CD4-positive, alpha-beta T cell treated with Interleukin-2 at 100 ng/mL for 4 hours (primary cell): ENCODE data around the gene POLRMT.
"Not testable (repeated sequence)": the region's sequence is repeated elsewhere in the genome, so short reads cannot be mapped to it uniquely, and the experiment has no call there.

Experiments
- DNase-seq: peaks from one replicate; pipeline ENCODE4 v3.0.0-alpha.2; 2020; ENCODE audit warnings: low spot score

The POLRMT gene

DNA sequence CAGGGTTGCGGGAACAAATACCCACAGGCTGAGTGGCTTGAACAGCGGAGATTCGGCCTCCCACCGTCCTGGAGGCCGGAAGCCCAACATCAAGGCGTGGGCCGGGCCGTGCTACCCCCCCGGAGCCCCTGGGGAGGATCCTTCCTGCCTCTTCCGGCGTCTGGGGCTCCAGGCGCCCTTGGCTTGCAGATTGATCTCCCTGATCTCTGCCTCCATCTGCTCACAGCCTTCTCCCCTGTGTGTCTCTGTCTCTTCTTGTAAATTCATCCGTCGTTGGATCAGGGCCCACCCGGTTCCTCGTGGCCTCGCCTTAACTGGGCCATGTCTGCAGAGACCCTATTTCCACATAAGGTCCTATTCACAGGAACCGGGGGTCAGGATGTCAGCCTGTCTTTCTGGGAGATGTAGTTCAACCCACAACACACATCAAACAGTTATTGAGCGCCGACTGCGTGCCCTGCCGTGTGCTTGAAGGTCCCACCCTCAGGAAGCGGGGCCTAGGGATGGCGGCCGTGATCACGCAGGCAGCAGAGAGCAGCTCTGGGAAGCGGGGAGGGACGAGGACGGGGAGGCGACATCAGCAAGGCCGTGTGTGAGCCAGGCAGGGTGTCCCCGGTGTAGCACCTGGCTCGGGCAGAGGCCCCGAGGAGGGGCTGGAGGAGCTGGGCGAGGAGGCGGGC lies 22.4 kb downstream of the POLRMT start:
- peak; percentile 60 for DNase-seq

DNA sequence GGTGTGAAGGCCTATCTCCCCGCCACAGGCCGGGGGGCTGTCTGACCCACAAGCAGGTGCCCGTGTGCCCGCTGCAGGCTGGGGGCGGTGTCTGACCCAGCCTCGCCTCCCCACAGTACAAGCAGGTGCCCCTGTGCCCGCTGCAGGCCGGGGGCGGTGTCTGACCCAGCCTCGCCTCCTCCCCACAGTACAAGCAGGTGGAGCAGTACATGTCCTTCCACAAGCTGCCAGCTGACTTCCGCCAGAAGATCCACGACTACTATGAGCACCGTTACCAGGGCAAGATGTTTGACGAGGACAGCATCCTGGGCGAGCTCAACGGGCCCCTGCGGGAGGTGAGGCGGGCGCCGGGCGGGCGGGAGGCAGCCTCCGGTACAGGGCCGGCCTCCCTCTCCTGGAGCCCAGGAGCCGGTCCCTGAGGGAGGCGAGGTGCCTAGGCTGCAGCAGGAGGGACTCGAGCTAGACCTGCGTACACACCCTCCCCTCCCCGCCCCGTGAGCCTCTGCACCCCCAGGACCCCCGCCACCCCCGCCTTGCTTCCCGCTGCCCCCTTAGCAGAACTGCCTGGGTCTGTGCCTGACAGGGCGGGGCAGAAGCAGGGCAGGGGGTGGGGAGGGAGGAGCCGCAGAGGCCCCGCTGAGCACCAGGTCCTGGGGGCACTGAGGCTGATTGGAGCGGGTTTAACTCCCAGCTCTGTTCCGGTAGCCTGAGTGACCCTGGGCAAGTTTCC lies 23.1 kb downstream of the POLRMT start:
- peak; percentile 49 for DNase-seq

DNA sequence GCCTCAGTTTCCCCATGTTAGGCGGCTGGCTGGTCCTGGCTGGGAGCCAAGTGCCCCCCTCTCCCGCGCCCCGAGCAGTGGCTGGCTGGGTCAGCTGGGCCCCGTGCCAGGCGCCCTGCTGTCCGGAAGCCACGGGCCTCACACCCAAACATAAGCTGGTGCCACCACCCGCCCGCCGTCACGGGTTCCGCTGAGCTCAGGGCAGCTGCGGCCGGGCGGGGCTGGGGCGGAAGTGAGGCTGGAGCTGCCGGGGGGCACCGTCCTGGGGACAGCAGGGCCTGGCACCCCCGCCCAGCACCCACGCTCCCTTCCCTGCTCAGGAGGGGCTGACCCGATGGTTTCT lies 24.4 kb downstream of the POLRMT start:
- no peak for DNase-seq

DNA sequence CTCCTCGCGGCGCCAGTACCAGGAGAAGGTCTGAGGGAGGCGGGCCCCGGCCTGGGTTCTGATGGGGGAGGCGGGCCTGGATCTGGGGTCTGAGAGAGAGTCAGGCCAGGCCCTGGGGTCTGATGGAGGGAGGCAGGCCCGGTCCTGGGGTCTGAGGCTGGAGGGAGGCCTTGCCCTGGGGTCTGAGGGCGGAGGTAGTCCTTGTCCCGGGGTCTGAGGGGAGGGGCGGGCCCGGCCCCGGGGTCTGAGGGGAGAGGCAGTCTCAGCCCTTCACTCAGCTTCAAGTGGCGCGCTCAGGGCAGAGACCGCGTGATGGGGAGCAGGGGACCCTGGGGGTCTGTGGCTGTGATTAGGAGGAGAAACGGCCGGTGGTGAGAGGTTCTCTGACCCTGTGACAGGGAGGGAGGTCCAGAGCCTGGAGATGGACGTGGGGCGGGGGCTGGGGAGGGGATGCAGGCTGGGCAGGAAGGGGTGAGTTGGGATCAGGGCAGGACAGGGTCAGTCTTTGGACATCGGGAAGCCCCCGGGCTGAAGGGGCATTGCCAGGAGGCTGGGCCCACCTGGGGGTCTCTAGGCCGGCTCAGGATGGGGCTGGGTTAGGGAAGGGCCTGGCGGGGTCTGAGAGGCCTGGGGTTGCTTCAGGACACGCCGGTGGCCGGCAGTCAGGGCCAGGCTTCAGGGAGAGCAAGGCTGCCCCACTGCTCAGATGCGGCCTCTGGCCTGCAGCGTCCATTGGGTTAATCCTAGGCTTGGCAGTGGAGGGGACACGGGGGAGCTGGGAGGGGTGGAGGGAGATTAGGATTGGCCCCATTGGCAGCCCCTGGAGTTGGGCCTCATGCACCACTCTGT lies 25.0 kb downstream of the POLRMT start:
- DNase-seq, result no peak

DNA sequence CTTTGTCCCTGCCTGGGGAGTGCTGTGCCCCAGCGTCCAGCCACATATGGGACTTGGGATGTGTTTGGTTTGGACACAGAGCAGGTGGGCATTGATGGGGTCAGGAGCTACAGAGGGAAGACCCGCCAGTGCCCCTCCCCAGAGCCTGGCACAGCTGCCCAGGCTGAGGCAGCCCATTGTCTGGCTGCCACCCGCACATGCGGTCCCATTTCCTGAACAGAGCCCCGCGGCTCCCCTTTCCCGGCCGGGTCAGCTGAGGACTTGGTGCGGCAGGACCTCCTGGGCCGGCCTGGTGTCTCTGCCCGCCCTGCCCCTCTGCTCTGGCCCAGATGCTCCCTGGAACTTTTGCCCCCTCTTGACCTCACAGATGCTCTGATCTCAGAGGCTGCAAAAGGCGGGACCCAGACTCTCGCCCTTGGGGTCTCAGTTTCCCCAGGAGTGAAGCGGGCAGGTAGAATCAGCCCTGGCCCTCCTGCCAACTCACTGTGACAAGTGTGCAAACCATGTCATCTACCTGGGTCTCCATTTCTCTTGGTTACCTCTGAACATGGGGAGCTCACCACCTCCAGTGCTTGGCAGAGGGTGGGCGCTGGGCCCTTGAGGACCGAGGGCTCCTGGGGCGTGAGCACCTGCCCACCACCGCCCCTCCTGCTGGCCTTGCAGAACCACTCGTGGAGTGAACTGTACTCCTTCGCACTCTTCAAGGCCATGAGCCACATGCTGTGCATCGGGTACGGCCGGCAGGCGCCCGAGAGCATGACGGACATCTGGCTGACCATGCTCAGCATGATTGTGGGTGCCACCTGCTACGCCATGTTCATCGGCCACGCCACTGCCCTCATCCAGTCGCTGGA lies 25.8 kb downstream of the POLRMT start:
- DNase-seq, result no peak

DNA sequence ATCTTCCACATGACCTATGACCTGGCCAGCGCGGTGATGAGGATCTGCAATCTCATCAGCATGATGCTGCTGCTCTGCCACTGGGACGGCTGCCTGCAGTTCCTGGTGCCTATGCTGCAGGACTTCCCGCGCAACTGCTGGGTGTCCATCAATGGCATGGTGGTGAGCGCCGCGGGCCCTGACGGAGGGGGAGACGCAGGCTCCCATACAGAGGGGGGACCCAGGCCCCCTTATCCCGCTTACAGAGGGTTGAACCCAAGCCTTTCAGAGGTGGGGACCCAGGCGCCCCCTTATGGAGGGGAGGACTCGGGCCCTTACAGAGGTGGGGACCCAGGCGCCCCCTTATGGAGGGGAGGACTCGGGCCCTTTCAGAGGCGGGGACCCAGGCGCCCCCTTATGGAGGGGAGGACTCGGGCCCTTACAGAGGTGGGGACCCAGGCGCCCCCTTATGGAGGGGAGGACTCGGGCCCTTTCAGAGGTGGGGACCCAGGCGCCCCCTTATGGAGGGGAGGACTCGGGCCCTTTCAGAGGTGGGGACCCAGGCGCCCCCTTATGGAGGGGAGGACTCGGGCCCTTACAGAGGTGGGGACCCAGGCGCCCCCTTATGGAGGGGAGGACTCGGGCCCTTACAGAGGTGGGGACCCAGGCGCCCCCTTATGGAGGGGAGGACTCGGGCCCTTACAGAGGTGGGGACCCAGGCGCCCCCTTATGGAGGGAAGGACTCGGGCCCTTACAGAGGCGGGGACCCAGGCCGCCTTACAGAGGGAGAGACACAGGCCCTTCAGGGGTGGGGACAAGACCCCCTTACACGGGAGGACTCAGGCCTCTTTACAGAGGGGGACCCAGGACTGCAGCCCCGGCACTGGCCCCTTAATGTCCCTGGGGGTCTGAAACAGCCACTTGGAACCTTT lies 28.0 kb downstream of the POLRMT start:
- DNase-seq, result peak; percentile 9

DNA sequence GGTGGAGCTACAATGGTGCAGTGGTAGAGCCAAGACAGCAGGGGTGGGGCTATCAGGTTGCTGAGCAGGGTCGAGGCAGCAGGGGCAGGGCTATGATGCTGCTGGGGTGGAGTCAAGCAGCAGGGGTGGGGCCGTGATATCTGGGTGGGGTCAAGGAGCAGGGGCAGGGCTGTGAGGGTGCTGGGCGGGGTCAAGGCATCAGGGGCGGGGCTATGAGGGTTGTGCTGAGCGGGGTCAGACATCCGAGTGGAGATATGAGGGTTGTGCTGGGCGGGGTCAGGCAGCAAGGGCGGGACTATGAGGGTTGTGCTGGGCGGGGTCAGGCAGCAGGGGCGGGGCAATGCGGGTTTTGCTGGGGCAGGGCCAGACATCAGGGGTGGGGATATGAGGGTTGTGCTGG lies 29.0 kb downstream of the POLRMT start:
- peak; percentile 1 for DNase-seq

DNA sequence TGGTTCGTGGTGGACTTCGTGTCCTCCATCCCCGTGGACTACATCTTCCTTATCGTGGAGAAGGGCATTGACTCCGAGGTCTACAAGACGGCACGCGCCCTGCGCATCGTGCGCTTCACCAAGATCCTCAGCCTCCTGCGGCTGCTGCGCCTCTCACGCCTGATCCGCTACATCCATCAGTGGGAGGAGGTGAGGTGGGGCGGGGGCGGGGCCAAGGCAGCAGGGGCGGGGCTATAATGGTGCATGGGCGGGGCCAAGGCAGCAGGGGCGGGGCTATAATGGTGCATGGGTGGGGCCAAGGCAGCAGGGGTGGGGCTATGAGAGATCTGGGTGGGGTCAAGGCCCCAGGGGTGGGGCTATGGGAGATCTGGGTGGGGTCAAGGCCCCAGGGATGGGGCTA lies 29.6 kb downstream of the POLRMT start:
- not testable (repeated sequence) for DNase-seq

DNA sequence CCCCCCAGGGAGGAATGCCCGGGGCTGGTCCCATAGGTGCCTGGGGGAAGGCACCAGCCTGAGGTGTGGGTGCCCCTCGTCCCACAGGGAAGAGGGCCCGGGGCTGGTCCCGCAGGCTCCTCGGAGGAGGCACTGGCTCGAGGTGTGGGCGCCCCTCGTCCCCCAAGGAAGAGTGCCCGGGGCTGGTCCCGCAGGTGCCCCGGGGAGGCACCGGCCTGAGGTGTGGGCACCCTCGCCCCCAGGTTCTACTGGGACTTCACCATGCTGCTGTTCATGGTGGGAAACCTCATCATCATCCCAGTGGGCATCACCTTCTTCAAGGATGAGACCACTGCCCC lies 30.1 kb downstream of the POLRMT start:
- not testable (repeated sequence) for DNase-seq

DNA sequence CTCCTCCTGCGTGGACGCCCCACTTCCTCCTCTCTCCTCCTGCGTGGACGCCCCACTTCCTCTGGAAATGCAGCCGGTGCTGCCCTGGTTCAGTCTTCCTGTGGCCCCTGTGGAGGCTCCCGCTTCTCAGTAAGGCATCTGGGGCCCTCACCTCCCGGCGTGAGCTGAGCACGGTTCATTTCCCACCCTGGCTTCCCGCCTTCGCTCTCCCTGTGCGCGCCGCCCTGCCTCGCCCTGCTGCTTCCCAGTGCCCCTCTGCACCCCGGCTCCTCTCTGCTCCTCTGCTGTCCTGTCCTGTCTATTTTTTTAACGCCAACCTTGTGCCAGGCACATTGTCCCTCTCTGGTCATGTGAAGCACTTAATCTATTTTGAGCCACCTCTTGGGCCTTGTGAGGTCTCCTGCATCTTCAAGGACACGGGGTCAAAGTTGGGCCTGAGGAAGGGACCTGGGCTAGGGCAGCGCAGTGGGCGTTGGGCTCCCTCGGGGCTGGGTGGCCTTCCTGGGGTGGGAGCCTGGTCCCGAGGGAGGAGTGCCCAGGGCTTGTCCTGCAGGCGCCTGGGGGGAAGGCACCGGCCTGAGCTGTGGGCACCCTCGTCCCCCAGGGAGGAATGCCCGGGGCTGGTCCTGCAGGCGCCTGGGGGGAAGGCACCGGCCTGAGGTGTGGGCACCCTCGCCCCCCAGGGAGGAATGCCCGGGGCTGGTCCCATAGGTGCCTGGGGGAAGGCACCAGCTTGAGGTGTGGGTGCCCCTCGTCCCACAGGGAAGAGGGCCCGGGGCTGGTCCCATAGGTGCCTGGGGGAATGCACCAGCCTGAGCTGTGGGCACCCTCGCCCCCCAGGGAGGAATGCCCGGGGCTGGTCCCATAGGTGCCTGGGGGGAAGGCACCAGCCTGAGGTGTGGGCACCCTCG lies 30.7 kb downstream of the POLRMT start:
- DNase-seq, result no peak

DNA sequence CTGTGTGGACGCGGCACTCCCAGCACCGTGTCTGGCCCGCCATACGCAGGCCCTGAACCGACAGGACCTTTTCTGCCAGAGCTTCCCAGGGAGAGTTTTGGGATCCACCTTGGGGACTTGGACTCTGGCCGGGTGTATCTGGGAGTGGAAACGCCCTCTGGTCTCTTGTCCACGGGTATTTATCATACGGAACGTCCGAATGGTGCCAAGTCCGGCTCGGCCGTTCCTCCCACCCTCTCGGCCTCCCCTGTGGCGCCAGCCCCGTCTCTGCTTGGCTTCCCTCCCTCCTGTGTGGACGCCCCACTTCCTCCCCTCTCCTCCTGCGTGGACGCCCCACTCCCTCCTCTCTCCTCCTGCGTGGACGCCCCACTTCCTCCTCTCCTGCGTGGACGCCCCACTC lies 31.5 kb downstream of the POLRMT start:
- DNase-seq, result no peak

DNA sequence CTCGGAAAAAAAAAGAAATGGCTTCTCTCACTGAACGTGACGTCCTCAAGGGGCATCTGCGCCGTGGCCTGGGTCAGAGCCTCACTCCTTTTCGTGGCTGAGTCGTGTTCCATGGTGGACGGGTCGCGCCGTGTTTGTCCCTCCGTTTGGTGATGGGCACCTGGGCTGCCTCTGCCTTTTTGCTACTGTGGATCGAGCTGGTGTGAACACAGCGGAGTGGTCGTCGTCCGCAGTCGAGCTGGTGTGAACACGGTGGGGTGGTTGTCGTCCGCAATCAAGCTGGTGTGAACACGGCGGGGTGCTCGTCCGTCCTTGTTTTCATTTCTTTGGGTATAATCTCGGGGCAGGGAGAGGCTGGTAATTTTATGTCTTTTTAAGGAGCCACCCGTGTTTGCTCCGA lies 32.0 kb downstream of the POLRMT start:
- DNase-seq, result no peak

DNA sequence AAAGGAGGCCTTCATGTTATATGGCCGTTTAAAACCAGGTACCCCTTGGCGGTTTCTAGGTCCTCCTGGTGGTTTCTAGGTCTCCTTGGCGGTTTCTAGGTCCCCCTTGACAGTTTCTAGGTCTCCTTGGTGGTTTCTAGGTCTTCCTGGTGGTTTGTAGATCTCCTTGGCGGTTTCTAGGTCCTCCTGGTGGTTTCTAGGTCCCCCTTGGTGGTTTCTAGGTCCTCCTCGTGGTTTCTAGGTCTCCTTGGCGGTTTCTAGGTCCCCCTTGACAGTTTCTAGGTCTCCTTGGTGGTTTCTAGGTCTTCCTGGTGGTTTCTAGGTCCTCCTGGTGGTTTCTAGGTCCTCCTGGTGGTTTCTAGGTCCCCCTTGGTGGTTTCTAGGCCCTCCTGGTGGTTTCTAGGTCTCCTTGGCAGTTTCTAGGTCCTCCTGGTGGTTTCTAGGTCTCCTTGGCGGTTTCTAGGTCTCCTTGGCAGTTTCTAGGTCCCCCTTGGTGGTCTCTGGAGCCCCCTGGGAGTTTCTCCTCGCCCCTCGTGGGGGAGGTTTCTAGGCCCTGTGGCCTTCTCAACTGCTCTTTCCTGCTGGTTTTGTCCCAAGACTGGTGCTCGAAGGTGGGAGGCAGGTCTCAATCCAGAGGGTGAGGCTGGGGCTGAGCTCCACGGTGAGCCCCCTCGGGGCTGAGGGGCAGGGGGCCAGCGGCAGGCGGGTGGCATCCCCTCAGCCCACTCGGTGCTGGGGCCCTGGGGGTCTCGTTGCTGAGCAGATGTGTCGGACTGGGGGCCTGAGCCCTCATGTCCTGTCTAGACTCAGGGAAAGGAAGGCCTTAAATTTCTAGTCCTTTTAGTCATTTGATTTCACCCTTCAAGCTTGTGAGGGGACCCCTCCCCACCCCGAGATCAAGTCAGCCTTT lies 35.7 kb downstream of the POLRMT start:
- DNase-seq, result no peak

DNA sequence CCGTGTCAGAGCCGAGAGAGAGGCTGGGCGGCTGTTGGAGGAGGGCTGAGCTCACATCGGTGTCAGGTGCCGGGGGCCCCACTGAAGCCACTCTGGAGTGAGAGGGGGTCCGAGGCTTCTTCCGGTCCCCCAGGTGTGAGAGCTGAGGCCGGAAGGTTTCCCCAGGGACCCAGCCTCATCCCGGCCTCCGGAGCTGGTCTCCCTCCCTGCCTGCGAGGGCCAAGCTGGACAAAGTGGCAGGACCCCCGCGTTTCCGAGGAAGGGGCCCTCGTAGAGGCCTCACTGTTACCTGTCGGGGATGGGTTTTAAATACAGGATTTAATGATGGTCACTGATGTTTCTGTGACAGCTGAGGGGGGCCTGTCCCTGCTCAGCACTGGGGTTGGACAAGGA lies 37.1 kb downstream of the POLRMT start:
- no peak for DNase-seq

DNA sequence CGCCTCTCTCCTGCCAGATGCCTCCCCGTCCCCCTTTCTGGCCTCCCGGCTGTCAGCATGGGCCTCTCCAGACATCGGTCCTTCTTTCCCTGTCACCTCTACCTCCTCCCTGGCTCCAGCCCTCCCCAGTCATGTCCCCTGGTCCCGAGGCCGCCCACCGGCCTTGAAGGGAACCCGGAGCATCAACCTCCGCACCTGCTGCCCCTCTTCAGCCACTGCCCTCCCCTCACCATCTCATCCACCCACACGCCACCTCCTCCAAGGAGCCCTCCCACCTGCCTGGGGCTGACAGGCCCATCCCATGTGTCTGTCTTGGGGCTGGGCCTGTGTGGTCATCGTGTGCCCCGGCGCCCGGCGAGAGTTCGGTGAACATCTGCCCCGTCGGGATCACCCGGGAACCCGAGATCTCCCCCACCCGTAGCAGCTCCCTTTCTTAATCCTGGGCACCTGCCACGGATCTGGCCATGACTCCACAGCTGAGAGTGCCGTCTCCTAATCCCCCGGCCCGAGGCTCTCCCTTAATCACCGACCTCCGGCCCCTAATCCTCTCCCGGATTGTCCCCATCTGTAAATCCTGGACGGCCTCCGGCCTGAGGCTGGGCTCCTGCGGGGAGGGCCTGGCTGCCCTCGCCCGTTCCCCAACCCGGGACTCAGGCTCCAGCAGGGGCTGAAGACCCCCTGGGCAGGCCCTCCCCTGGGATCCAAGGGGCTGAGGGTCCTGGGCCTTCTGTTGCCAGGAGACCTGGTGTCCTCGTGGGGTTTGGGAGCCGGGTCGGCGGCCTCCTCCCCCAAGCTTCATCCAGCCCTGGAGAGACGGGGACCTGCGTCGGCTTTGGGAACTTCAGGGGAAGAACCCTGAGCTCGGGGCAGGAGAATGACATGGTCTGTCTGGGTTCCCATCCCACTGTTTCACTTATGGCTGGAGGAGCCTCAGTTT lies 37.7 kb downstream of the POLRMT start:
- DNase-seq, result no peak

DNA sequence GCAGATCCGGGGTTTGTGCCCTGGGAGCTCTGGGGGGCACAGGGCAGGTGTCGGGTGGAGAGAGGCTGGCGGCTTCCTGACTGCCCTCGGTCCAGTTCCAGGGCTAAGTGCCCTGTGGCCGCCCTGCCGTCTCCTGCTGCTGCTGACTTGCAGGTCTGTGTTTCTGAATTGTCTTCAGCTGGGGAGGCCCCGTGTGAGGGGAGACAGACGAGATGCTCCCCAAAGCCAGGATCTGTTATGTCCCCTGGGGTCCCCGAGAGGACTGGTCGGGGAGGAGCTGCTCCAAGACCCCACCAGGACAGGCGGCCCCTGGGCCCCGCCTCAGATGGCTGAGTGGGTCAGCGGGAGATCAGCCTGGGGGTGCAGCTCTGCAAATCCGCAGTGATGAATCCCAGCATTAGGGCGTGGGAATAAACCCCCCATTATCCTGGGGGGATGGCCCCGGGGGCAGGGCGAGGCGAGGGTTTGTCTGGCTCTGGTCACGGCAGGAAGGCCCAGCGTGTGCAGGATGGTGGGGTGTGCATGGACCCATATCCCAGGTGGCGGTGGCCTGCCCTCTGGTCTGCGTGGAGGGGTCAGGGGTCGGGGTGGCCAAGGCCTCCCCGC lies 39.0 kb downstream of the POLRMT start:
- no peak for DNase-seq

DNA sequence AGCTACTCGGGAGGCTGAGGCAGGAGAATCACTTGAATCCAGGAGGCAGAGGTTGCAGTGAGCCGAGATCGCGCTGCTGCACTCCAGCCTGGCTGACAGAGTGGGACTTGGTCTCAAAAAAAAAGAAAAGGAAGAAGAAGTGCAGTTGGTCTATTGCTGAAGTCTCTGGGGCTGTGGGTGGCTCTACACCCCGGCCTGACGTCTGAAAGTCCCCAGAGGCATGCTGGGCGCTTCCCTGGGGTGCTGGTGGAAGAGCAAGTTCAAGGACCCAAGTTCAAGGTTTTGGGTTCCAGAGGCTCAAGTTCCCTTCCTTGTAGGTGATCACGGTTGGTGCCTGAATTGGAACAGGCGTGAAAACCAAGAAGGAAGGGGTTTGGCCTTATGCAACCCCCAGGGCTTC lies 39.8 kb downstream of the POLRMT start:
- DNase-seq, result no peak
